SHP77 treated with DMSO at 0.1 percent for 48 hours (cell line): ENCODE data around the gene TMEM255B.

Experiments
- DNase-seq: peaks from one replicate; lab custom pipeline; 2025; lab: John Stamatoyannopoulos, UW

TMEM255B gene

DNA sequence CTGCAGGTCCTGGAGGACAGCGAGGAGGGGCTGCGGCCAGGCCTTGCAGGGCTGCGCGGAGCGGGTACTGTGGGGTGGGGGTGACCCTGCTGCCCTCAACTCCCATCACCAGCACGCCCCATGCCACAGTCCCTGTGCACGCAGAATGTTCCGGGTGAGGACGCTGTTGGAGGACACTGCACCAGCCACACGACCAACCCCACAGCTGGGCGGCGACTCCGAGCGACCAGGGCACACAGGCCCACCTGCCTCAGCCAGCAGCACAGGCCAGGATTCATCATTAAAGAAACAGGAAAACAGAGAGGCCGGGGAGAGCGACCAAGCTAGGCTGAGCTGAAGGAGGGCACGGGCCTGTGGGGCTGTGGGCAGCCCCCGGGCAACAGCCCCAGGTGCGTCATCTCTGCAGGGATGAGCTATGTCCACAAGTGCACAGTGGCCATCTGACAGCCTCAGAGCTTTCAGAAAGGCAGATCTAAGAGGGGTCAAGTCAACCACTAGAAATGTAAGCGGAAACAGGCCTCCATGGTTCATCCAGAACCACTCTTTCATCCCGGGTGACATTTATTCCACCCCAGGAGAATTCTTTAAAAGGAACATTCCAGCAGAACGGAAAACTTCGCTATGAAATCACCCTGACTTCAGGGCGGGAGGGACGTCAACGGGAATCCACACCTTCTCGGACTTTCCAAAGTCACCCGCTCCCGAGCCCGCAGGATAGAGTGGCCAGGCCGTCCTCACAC, 103.3 kb downstream of the TMEM255B start:
- no peak for DNase-seq

DNA sequence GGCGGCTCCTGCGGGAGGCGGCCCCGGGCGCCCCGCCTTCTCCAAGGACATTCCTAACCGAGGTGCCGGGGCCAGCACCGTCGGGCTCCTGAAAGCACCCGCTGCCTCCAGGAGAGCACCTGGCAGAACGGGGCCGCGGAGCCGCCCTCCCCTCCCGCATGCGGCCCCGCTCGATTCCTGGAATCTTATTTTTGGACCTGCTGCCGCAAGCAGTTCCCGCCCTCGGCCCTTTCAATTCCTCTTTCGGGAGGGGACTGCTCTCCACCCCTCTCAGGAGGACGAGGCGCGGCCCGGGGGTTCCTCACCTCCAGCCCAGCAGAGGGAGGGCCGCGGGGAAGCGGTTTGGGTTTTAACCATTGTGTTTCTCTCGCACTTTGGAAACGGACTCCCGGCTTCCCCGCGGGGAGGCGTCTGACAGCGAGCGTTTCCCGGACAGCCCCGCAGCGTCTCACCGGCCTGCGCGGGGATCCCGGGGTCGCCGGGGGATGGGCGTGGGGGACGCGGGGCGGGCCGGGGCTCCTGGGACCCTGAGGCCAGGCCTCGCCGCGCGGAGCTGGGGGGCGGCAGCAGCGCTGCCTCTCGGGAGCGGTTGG, 104.0 kb downstream of the TMEM255B start:
- no peak for DNase-seq

DNA sequence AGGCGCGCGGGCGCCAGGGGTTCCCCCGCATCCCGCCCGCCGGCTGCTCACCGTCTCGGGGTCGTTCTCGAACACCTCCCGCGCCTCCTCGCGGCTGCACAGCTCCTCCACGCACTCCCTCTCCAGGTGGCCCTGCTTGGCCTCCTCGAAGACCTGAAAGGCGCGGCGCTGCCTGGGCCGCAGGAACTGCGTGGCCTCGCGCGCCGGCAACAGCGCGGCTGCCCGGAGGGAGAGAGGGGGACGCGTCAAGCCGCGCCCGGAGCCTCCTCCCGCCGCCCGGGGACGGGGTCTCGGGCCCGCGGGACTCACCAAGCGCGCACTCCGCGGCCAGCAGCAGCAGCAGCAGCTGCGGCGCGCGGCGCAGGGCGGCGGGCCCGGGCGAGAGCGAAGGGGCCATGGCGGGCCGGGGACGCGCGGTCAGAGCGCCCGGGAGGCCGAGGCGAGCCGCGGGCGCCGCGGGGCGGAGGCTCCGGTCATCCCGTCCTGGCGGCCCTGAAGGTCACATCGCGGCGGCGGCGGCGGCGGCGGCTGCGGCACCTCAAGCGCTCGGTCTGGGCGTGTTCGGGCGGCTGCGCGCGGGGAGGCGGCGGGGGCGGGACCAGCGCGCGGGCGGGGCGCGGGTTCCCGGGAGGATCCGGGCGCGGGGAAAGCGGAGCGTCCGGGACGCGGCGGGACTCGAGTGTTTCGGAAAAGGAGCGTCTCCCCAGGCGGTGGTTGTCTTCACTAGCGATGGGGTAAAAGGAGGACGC, 104.7 kb downstream of the TMEM255B start, which contains the start of gene GAS6:
Gene GAS6 (minus strand): TSS at position 553 of the 749 bp plus-strand sequence. CDS start 156 bp downstream, at position 397.
- DNase-seq, result no peak

DNA sequence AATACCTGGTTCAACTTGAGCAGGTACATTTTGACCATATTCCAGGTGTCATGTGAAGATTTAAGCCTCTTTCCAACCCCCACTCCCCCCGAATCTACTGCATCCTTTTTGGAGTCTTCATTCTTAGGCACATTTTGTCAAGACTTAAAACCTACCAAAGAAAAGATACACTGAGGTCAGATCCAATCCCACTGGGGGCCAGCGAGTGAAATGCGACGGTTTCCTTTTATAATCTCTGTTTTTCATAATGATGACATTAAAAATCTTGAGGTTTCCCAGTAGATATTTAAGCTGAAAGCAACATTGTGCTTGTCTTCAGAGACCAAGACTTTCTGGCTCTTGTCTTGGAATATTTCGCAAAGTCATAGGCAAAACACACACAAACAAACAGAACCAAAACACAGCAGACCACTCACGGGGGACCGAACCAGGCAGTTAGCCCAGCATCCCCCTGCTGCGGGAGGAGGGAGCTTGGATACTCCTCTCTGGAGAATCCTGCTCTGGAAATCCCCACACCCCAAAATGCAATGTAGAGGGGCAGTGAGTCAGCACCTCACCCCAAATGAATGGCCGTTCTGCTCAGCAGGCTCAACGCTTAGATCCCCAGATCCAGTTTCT, 105.4 kb downstream of the TMEM255B start:
- no peak for DNase-seq

DNA sequence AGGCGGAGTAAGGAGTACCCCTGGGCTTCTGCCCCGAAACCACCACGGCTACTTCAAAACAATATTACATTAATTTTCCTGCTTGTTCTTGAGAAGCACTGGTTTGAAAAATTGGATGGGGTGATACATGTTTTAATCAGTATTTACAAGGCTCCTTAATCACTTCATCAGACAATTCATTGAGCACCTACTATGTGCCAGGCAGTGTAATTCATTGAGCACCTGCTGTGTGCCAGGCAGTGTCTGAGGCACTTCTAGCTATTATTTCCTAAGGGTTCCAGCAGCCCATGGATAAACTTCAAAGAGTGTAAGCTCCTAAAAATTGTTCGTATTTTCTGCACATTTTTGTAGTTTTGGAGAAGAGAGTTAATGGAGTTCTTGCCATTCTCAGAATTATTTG, 106.4 kb downstream of the TMEM255B start:
- DNase-seq, result no peak
